CD4-positive, alpha-beta memory T cell (primary cell): Measurements from ENCODE around the gene EFCAB3. TPM values are rescaled to one million over a fixed set of nuclear protein-coding genes. Genes with fewer than 3 reads are reported as not detected.

ENCODE experiments used
- CTCF ChIA-PET: fragments of 350-600 bp; sonication (Branson Sonifier 250); formaldehyde crosslinking; loops from one replicate; lab custom pipeline; 2021; ENCODE audit warnings: inconsistent platforms; ENCODE audit not compliant: partially characterized antibody; lab: Charles Lee
- POLR2A ChIA-PET: fragments of 350-600 bp; sonication (Branson Sonifier 250); formaldehyde crosslinking; loops from one replicate; lab custom pipeline; 2021; ENCODE audit not compliant: partially characterized antibody; lab: Charles Lee
- DNase-seq, 5 donors: peaks; one replicate each; pipeline versions ENCODE4 v3.0.0 to v3.0.0-alpha.2; 2020 to 2022; ENCODE audit warnings: mixed read lengths in 1 of 5
- H3K27ac ChIP-seq: one replicate; pipeline ENCODE4 v1.7.0; 2013; ENCODE audit warnings: low read depth, low read length
- H3K27me3 ChIP-seq: 2 replicates; pipeline ENCODE4 v1.7.0; 2013; ENCODE audit warnings: mild to moderate bottlenecking, low read length, moderate library complexity; ENCODE audit not compliant: insufficient read depth
- H3K36me3 ChIP-seq: 2 replicates; pipeline ENCODE4 v1.7.0; 2013; ENCODE audit warnings: mild to moderate bottlenecking, low read length, moderate library complexity; ENCODE audit not compliant: insufficient read depth
- H3K4me1 ChIP-seq: 2 replicates; pipeline ENCODE4 v1.7.0; 2013; ENCODE audit warnings: mild to moderate bottlenecking, low read length, moderate library complexity; ENCODE audit not compliant: insufficient read depth
- H3K4me3 ChIP-seq, 2 donors: one replicate each; pipeline ENCODE4 v1.7.0; 2013; ENCODE audit warnings: low read length in 2 of 2, mild to moderate bottlenecking in 1 of 2
- H3K9me3 ChIP-seq, 2 donors: one replicate each; pipeline ENCODE4 v1.7.0; 2013; ENCODE audit warnings: low read length in 2 of 2, control low read depth in 1 of 2; ENCODE audit not compliant: control insufficient read depth in 1 of 2
- H3K27ac Mint-ChIP-seq, 7 donors: one replicate each; pipeline ENCODE4 v1.8.0; 2020 to 2021; ENCODE audit warnings: mixed read lengths in 7 of 7, mild to moderate bottlenecking in 6 of 7, inconsistent platforms in 3 of 7, moderate library complexity in 3 of 7
- H3K27me3 Mint-ChIP-seq, 2 donors: one replicate each; pipeline ENCODE4 v1.8.0; 2020 to 2021; ENCODE audit warnings: mixed read lengths in 2 of 2
- H3K36me3 Mint-ChIP-seq, 2 donors: one replicate each; pipeline ENCODE4 v1.8.0; 2020 to 2021; ENCODE audit warnings: mixed read lengths in 2 of 2, inconsistent platforms in 1 of 2, mild to moderate bottlenecking in 1 of 2
- H3K4me1 Mint-ChIP-seq, 4 donors: one replicate each; pipeline ENCODE4 v1.8.0; 2020 to 2021; ENCODE audit warnings: mixed read lengths in 4 of 4, mild to moderate bottlenecking in 1 of 4
- H3K4me3 Mint-ChIP-seq, 8 donors: one replicate each; pipeline ENCODE4 v1.8.0; 2020 to 2021; ENCODE audit warnings: mixed read lengths in 8 of 8, mild to moderate bottlenecking in 7 of 8, moderate library complexity in 6 of 8, inconsistent platforms in 3 of 8
- H3K9me3 Mint-ChIP-seq, 8 donors: one replicate each; pipeline ENCODE4 v1.8.0; 2020 to 2021; ENCODE audit warnings: mixed read lengths in 8 of 8, mild to moderate bottlenecking in 5 of 8, inconsistent platforms in 3 of 8, moderate library complexity in 1 of 8
- intact Hi-C: fragments of 100-400 bp; cut with micrococcal nuclease; formaldehyde crosslinking; loops from one replicate; pipeline ENCODE4 v1.15.1; 2023
- polyA plus RNA-seq, 2 donors: library from polyadenylated mRNA; unstranded; fragments of 300-500 nt; fragmentation: Illumina TruSeq; gene quantifications; one replicate each; pipeline ENCODE4 v1.2.3, GENCODE V29; 2021
- total RNA-seq, 2 experiments: library from RNA; stranded (reverse); gene quantifications; one replicate each; pipeline ENCODE4 v1.2.3, GENCODE V29; 2021

EFCAB3 gene
- total RNA-seq: not detected
- polyA plus RNA-seq: not detected

DNA sequence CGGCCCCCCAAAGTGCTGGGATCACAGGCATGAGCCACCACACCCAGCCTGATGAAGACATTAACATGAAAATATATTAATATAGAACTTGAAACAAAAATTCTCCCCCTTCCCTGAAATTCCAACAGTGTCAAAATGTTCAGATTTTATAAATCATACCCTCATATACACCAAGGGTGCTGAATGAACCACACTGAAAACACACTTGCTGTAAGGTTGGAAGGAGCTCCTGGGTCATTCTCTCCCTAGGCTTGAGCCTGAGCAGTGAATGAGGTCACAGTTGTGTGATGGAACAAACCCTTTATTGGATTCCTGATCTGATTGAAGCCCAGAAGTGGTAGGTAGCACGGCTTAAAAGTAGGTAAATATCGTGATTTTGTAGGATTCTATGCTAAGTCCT, at the start of gene EFCAB3:
EFCAB3 (plus strand) TSS at position 301 of the 400 bp plus-strand sequence. CDS start 2,427 bp downstream, outside the sequence.
- Mint-ChIP-seq H3K4me1 (no peaks in the 10 kb centered on the region), H3K36me3 (no peaks in the 10 kb centered on the region), H3K9me3 (peaks cover 0 to 5% (median 0%) of the 10 kb centered on the region in 8 donors), H3K27me3 (peaks cover 6 to 8% of the 10 kb centered on the region in 2 donors), H3K27ac (no peak within 1 kb of the TSS), H3K4me3 (no peak within 1 kb of the TSS)
- intact Hi-C loops: no loop called here
- no peaks in the 10 kb centered on the region for H3K4me1 ChIP-seq
- H3K27me3 ChIP-seq: no peaks in the 10 kb centered on the region
- H3K9me3 ChIP-seq: no peaks in the 10 kb centered on the region
- H3K36me3 ChIP-seq: no peaks in the 10 kb centered on the region
- DNase-seq: no peak
- ChIA-PET POLR2A (no interaction called here), CTCF (no interaction called here)
- H3K27ac ChIP-seq: no peak within 1 kb of the TSS
- no peak within 1 kb of the TSS for H3K4me3 ChIP-seq

DNA sequence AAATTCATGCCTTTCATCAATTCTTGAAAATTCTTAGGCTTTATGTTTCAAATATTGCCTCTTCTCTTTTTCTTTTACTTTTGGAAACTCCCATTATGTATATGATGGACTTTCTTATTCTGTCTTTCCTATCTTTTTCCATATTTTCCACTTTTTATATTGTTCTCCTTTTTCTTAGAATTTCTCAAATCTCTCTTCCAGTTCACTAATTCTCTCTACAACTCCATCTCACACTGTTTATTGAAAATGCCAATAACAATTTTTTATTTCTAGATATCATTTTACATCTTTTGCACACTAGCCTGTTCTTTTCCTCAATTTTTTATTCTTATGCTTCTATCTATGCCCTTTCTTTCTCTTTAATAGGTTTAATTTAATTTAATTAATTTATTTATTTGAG, 43.8 kb upstream of the EFCAB3 start:
- ChIA-PET CTCF (no interaction called here), POLR2A (no interaction called here)
- Mint-ChIP-seq H3K9me3 (peaks cover 2 to 23% (median 9%) of the 10 kb centered on the region in 8 donors), H3K27ac (no peak overlapping the region), H3K4me1 (no peaks in the 10 kb centered on the region), H3K27me3 (peaks cover 4% of the 10 kb centered on the region in 2 donors), H3K36me3 (no peaks in the 10 kb centered on the region), H3K4me3 (no peak overlapping the region)
- no peaks in the 10 kb centered on the region for H3K27me3 ChIP-seq
- H3K4me3 ChIP-seq: no peak overlapping the region
- H3K36me3 ChIP-seq: no peaks in the 10 kb centered on the region
- no peak for DNase-seq
- no peaks in the 10 kb centered on the region for H3K4me1 ChIP-seq
- H3K27ac ChIP-seq: no peak overlapping the region
- intact Hi-C loops: no loop called here
- H3K9me3 ChIP-seq: no peaks in the 10 kb centered on the region

DNA sequence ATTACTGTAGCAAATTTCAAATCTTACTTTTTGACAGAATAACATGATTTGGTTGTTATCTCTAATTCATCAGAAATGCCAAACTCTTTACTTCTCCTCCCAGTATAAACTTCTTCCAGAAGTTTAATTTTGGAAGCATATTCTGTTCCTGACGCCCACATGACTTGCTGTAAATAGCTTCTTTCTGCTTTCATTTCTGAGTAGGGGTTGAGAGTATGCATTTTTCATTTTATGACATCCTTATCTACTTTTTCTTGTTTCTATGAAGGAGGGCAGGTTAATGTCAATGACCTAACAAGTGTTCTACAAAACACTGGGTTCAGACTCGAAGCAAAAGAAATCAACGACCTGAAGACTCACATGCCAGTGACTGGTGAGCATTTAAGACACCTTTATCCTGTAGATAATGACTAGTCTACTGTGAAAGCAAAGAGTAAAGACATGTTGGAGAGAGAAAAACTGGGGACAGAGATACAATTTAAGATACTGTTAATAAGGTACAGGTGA, 36.5 kb upstream of the EFCAB3 start:
- ChIA-PET CTCF (no interaction called here), POLR2A (no interaction called here)
- Histone ChIP-seq H3K9me3 (no peaks in the 10 kb centered on the region), H3K36me3 (no peaks in the 10 kb centered on the region), H3K27ac (no peak overlapping the region), H3K27me3 (no peaks in the 10 kb centered on the region), H3K4me1 (no peaks in the 10 kb centered on the region), H3K4me3 (no peak overlapping the region)
- no peak overlapping the region for H3K4me3 Mint-ChIP-seq
- intact Hi-C loops: no loop called here
- no peak for DNase-seq
- H3K27me3 Mint-ChIP-seq: peaks cover 13 to 34% of the 10 kb centered on the region in 2 donors
- H3K9me3 Mint-ChIP-seq: peaks cover 0 to 6% (median 0%) of the 10 kb centered on the region in 8 donors
- no peaks in the 10 kb centered on the region for H3K36me3 Mint-ChIP-seq
- H3K27ac Mint-ChIP-seq: no peak overlapping the region
- H3K4me1 Mint-ChIP-seq: no peaks in the 10 kb centered on the region

DNA sequence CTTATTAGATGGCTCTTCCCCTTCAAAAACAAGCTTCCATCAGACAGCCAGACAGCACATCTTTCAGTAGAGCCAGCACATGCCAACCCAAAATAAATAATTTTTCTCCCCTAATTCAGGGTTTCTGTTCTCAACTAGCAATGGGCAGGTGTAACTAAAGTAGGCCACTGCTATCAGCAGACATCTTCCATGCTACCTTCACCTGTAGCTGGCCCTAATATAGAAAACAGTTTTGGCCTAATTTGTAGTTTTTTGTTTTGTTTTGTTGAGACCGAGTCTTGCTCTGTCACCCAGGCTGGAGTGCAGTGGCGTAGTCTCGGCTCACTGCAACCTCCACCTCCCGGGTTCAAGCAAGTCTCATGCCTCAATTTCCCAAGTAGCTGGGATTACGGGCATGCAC, 29.2 kb upstream of the EFCAB3 start:
- Histone ChIP-seq H3K27ac (no peak overlapping the region), H3K4me3 (no peak overlapping the region), H3K9me3 (no peaks in the 10 kb centered on the region), H3K27me3 (no peaks in the 10 kb centered on the region), H3K36me3 (no peaks in the 10 kb centered on the region), H3K4me1 (no peaks in the 10 kb centered on the region)
- H3K4me1 Mint-ChIP-seq: no peaks in the 10 kb centered on the region
- POLR2A ChIA-PET: no interaction called here
- H3K4me3 Mint-ChIP-seq: no peak overlapping the region
- H3K27ac Mint-ChIP-seq: no peak overlapping the region
- peaks cover 0 to 3% (median 0%) of the 10 kb centered on the region in 8 donors for H3K9me3 Mint-ChIP-seq
- CTCF ChIA-PET: interaction anchor here (1.1 kb wide), 1 partner anchor 16 kb away, joined by 3 read pairs; no protein-coding TSS in a partner anchor
- intact Hi-C loops: no loop called here
- peaks cover 26 to 47% of the 10 kb centered on the region in 2 donors for H3K27me3 Mint-ChIP-seq
- no peak for DNase-seq
- no peaks in the 10 kb centered on the region for H3K36me3 Mint-ChIP-seq

DNA sequence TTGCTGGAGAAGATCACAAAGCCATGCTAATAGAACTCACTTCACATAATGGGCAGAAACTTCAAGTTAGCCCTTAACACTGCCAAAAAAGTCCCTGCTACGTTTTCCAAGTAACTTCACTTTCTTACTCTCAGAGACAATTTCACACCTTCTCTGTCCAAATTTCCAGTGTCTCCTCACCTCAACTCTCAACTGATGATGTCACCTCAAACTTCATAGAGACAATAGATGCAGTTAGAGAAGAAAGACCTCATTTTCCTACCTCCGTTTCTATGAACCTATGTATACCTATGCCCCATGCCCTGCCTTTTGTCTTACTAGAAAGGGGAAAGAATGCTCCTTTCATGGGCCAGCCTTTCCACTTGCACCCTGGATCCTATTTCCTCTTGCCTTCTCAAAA, 14.2 kb upstream of the EFCAB3 start:
- intact Hi-C loops: no loop called here
- H3K4me3 ChIP-seq: no peak overlapping the region
- H3K4me1 ChIP-seq: no peaks in the 10 kb centered on the region
- Mint-ChIP-seq H3K36me3 (no peaks in the 10 kb centered on the region), H3K9me3 (peaks cover 0 to 4% (median 0%) of the 10 kb centered on the region in 8 donors), H3K27me3 (peaks cover 2 to 8% of the 10 kb centered on the region in 2 donors), H3K4me3 (no peak overlapping the region), H3K27ac (no peak overlapping the region), H3K4me1 (no peaks in the 10 kb centered on the region)
- POLR2A ChIA-PET: no interaction called here
- DNase-seq: no peak
- no peaks in the 10 kb centered on the region for H3K27me3 ChIP-seq
- H3K9me3 ChIP-seq: no peaks in the 10 kb centered on the region
- CTCF ChIA-PET: no interaction called here
- no peak overlapping the region for H3K27ac ChIP-seq
- no peaks in the 10 kb centered on the region for H3K36me3 ChIP-seq

DNA sequence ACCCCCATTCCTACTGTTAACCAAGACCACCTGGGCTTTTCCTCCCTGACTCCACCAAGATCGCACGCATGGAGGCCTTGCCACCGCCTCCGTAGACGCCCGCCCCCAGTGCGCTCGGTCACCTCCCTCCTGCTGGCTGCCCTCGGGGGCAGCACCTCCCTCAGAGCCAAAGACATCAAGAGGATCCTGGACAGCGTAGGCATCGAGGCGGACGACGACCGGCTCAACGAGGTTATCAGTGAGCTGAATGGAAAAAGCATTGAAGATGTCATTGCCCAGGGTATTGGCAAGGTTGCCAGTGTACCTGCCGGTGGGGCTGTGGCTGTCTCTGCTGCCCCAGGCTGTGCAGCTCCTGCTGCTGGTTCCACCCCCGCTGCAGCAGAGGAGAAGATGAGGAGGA, 1.2 kb downstream of the EFCAB3 start:
- H3K9me3 Mint-ChIP-seq: peaks cover 0 to 5% (median 0%) of the 10 kb centered on the region in 8 donors
- Histone ChIP-seq H3K4me1 (no peaks in the 10 kb centered on the region), H3K36me3 (no peaks in the 10 kb centered on the region), H3K27me3 (no peaks in the 10 kb centered on the region), H3K9me3 (no peaks in the 10 kb centered on the region), H3K27ac (no peak overlapping the region), H3K4me3 (no peak overlapping the region)
- peaks cover 5 to 9% of the 10 kb centered on the region in 2 donors for H3K27me3 Mint-ChIP-seq
- no peak overlapping the region for H3K4me3 Mint-ChIP-seq
- no peaks in the 10 kb centered on the region for H3K4me1 Mint-ChIP-seq
- CTCF ChIA-PET: no interaction called here
- POLR2A ChIA-PET: no interaction called here
- no peak for DNase-seq
- intact Hi-C loops: no loop called here
- no peak overlapping the region for H3K27ac Mint-ChIP-seq
- no peaks in the 10 kb centered on the region for H3K36me3 Mint-ChIP-seq

DNA sequence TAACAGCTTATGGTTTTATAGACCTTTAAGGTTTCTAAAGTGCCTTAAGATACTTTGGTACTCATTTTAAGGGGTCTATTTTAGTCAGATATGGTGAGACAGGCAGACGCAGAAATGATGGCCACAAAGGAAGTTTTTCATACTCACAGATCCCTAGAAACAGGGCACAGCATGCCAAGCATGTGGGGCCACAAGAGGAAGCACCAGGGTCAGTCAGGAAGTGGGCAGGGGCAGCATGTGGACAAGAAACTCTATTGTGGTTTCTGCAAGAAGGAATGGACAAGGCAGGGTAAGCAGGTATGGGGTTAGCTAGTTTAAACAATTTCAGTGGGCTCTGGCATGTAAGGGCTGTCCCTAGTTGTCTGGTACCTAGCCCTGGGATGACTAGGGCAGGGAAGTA, 8.5 kb downstream of the EFCAB3 start:
- no peaks in the 10 kb centered on the region for H3K36me3 Mint-ChIP-seq

More for the DNA sequence above, 8.5 kb downstream of the EFCAB3 start:
- Histone ChIP-seq H3K27ac (no peak overlapping the region), H3K27me3 (no peaks in the 10 kb centered on the region), H3K4me3 (no peak overlapping the region), H3K4me1 (no peaks in the 10 kb centered on the region), H3K9me3 (no peaks in the 10 kb centered on the region), H3K36me3 (no peaks in the 10 kb centered on the region)
- Mint-ChIP-seq H3K27ac (no peak overlapping the region), H3K27me3 (peaks cover 10 to 21% of the 10 kb centered on the region in 2 donors), H3K4me3 (no peak overlapping the region), H3K4me1 (no peaks in the 10 kb centered on the region), H3K9me3 (no peaks in the 10 kb centered on the region)
- DNase-seq: no peak
- intact Hi-C loops: no loop called here
- ChIA-PET CTCF (no interaction called here), POLR2A (no interaction called here)
